ENCODE data around the gene ARL15.

DNA sequence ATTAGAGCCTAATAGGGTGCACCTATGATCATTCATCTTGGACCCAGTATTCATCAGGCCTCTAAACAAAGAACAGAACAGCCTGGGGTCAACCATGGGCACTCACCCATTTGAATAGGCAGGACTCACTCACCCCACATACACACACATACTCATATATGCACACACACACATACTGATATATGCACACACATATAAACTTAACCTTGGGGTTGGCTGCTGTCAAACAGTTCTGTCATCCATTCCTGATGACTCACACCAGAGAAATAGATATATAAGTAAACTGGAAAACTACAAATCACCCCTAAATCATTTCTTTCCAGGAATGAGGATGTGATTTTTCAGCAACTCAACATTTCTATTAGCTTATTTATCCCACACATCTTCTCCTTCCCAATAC, 51.3 kb downstream of the ARL15 start:
- TF ChIP-seq, protein P1, sequence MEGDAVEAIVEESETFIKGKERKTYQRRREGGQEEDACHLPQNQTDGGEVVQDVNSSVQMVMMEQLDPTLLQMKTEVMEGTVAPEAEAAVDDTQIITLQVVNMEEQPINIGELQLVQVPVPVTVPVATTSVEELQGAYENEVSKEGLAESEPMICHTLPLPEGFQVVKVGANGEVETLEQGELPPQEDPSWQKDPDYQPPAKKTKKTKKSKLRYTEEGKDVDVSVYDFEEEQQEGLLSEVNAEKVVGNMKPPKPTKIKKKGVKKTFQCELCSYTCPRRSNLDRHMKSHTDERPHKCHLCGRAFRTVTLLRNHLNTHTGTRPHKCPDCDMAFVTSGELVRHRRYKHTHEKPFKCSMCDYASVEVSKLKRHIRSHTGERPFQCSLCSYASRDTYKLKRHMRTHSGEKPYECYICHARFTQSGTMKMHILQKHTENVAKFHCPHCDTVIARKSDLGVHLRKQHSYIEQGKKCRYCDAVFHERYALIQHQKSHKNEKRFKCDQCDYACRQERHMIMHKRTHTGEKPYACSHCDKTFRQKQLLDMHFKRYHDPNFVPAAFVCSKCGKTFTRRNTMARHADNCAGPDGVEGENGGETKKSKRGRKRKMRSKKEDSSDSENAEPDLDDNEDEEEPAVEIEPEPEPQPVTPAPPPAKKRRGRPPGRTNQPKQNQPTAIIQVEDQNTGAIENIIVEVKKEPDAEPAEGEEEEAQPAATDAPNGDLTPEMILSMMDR (IDR thresholded peaks at IDR 0.05; ENCODE audit: insufficient read depth, low read length), result no peak
- TF ChIP-seq, protein P2, sequence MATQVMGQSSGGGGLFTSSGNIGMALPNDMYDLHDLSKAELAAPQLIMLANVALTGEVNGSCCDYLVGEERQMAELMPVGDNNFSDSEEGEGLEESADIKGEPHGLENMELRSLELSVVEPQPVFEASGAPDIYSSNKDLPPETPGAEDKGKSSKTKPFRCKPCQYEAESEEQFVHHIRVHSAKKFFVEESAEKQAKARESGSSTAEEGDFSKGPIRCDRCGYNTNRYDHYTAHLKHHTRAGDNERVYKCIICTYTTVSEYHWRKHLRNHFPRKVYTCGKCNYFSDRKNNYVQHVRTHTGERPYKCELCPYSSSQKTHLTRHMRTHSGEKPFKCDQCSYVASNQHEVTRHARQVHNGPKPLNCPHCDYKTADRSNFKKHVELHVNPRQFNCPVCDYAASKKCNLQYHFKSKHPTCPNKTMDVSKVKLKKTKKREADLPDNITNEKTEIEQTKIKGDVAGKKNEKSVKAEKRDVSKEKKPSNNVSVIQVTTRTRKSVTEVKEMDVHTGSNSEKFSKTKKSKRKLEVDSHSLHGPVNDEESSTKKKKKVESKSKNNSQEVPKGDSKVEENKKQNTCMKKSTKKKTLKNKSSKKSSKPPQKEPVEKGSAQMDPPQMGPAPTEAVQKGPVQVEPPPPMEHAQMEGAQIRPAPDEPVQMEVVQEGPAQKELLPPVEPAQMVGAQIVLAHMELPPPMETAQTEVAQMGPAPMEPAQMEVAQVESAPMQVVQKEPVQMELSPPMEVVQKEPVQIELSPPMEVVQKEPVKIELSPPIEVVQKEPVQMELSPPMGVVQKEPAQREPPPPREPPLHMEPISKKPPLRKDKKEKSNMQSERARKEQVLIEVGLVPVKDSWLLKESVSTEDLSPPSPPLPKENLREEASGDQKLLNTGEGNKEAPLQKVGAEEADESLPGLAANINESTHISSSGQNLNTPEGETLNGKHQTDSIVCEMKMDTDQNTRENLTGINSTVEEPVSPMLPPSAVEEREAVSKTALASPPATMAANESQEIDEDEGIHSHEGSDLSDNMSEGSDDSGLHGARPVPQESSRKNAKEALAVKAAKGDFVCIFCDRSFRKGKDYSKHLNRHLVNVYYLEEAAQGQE (IDR thresholded peaks at IDR 0.05; ENCODE audit: insufficient replicate concordance, low read depth), result no peak
- TF ChIP-seq SPI1 (IDR thresholded peaks at IDR 0.05; ENCODE audit: borderline replicate concordance, low read depth), result no peak
- TF ChIP-seq POLR2AphosphoS5 (IDR thresholded peaks at IDR 0.05; ENCODE audit: low read depth), result no peak
- TF ChIP-seq GABPA (IDR thresholded peaks at IDR 0.05; ENCODE audit: low read depth), result no peak
